Activated CD4-positive, CD25-positive, alpha-beta regulatory T cell treated with anti-CD3 and anti-CD28 coated beads, Interleukin-2, amount 50 U/mL, for 24 hours (primary cell): ENCODE data around the gene NEU3.
A peak's percentile ranks its signal among the peaks of the same experiment; 100 is the strongest.
"Not testable (repeated sequence)": the region's sequence is repeated elsewhere in the genome, so short reads cannot be mapped to it uniquely, and the experiment has no call there.

Source experiments
- ATAC-seq, 2 donors: fragments of 150-1000 bp; cut with Tn5 transposase; one replicate each; pipeline ENCODE4 v1.10.0; 2021; ENCODE audit warnings: mild to moderate bottlenecking in 1 of 2, moderate library complexity in 1 of 2

NEU3 gene

GRCh38 chr11:74984070-74984469 is 4.7 kb upstream of the NEU3 start:
- no peak for ATAC-seq

GRCh38 chr11:74984730-74985129 is 4.0 kb upstream of the NEU3 start:
- no peak for ATAC-seq

- no peak for ATAC-seq
These were observed 516 bp downstream of the NEU3 start for GRCh38 chr11:74989260-74989638.

- not testable (repeated sequence) for ATAC-seq
These were observed 1.4 kb downstream of the NEU3 start for GRCh38 chr11:74990150-74990549.

- no peak for ATAC-seq
These were observed 2.2 kb downstream of the NEU3 start for GRCh38 chr11:74990941-74991340.

- ATAC-seq, result no peak
These were observed 4.1 kb downstream of the NEU3 start for GRCh38 chr11:74992852-74993251.

GRCh38 chr11:75000975-75001354 is 12.2 kb downstream of the NEU3 start:
- ATAC-seq, result no peak

GRCh38 chr11:75001686-75002085 is 13.0 kb downstream of the NEU3 start:
- ATAC-seq, result no peak

- no peak for ATAC-seq
These were observed 13.8 kb downstream of the NEU3 start for GRCh38 chr11:75002516-75002915.

- no peak for ATAC-seq
These were observed 15.5 kb downstream of the NEU3 start for GRCh38 chr11:75004215-75004614.

- ATAC-seq, result no peak
These were observed 22.6 kb downstream of the NEU3 start for GRCh38 chr11:75011357-75011756.

- no peak for ATAC-seq
These were observed 23.1 kb downstream of the NEU3 start for GRCh38 chr11:75011872-75012271.

GRCh38 chr11:75013051-75013450 is 24.3 kb downstream of the NEU3 start:
- ATAC-seq, result no peak

- ATAC-seq, result no peak
These were observed 25.4 kb downstream of the NEU3 start for GRCh38 chr11:75014129-75014528.

- not testable (repeated sequence) for ATAC-seq
These were observed 30.5 kb downstream of the NEU3 start for GRCh38 chr11:75019200-75019599.

- ATAC-seq, result not testable (repeated sequence)
These were observed 31.6 kb downstream of the NEU3 start for GRCh38 chr11:75020328-75020727.

- no peak for ATAC-seq
These were observed 33.6 kb downstream of the NEU3 start for GRCh38 chr11:75022296-75022695.

- ATAC-seq, result peak; percentile 72 to 76
These were observed 34.1 kb downstream of the NEU3 start for GRCh38 chr11:75022759-75023396.

GRCh38 chr11:75023446-75024067 is 34.8 kb downstream of the NEU3 start:
- no peak for ATAC-seq

- ATAC-seq, result no peak
These were observed 35.3 kb downstream of the NEU3 start for GRCh38 chr11:75024068-75024449.

- ATAC-seq, result no peak
These were observed 36.1 kb downstream of the NEU3 start for GRCh38 chr11:75024764-75025211.

GRCh38 chr11:75025561-75025960 is 36.8 kb downstream of the NEU3 start:
- ATAC-seq, result no peak

- no peak for ATAC-seq
These were observed 39.6 kb downstream of the NEU3 start for GRCh38 chr11:75028321-75028720.

- no peak for ATAC-seq
These were observed 40.0 kb downstream of the NEU3 start for GRCh38 chr11:75028724-75029123.
